Ascending aorta (tissue), 2 donors: ENCODE data around the gene POLD4. TPM values are rescaled to one million over a fixed set of nuclear protein-coding genes. Genes with fewer than 3 reads are reported as not detected.

ENCODE experiments used
- DNase-seq, 2 donors: peaks; one replicate each; pipeline ENCODE4 v3.0.0-alpha.2; 2019; ENCODE audit warnings: low spot score in 2 of 2
- H3K27ac ChIP-seq, 2 donors: fragments of 200-600 bp; sonication (generic); one replicate each; pipeline ENCODE4 v1.5.1; 2016 to 2017; ENCODE audit warnings: mild to moderate bottlenecking in 1 of 2
- H3K27me3 ChIP-seq: fragments of 200-600 bp; sonication (generic); one replicate; pipeline ENCODE4 v1.5.1; 2017
- H3K36me3 ChIP-seq, 2 donors: fragments of 200-600 bp; sonication (generic); one replicate each; pipeline ENCODE4 v1.5.1; 2016
- H3K4me1 ChIP-seq, 2 donors: fragments of 200-600 bp; sonication (generic); one replicate each; pipeline ENCODE4 v1.5.1; 2016 to 2017; ENCODE audit warnings: mild to moderate bottlenecking in 1 of 2
- H3K4me3 ChIP-seq, 2 donors: fragments of 200-600 bp; sonication (generic); one replicate each; pipeline ENCODE4 v1.5.1; 2016 to 2017; ENCODE audit warnings: mild to moderate bottlenecking in 1 of 2
- H3K9me3 ChIP-seq, 2 donors: fragments of 200-600 bp; sonication (generic); one replicate each; pipeline ENCODE4 v1.5.1; 2016
- intact Hi-C: fragments of 100-400 bp; cut with DNase I; formaldehyde crosslinking; loops from one replicate; pipeline ENCODE4 v1.15.1; 2023
- total RNA-seq: library from RNA; depleted of rRNA; stranded (reverse); fragments of >200 nt; gene quantifications from one replicate; pipeline ENCODE4 v1.1.0, GENCODE V29; 2016
- TF ChIP-seq, protein P1 (sequence below), 3 experiments: fragments of 200-600 bp in 2 of 3; fragments of 450-650 bp in 1 of 3; sonication (generic) in 2 of 3; IDR thresholded peaks; one replicate each; pipeline ENCODE4 v1.5.1; 2016 to 2019; ENCODE audit warnings: antibody characterized with exemption in 3 of 3, mild to moderate bottlenecking in 1 of 3, moderate library complexity in 1 of 3

Gene POLD4
- total RNA-seq, 1 donor from 2014 or later, result 107 TPM

GRCh38 chr11:67309166-67309565 lies 44.2 kb downstream of the POLD4 start:
- no peaks in the 10 kb centered on the region for H3K9me3 ChIP-seq
- H3K36me3 ChIP-seq, result peaks cover 27 to 50% of the 10 kb centered on the region in 2 donors

GRCh38 chr11:67308031-67308866 lies 45.1 kb downstream of the POLD4 start:
- Histone ChIP-seq H3K4me3 (no peak overlapping the region), H3K9me3 (no peaks in the 10 kb centered on the region), H3K27ac (no peak overlapping the region), H3K36me3 (peaks cover 27 to 50% of the 10 kb centered on the region in 2 donors), H3K27me3 (no peaks in the 10 kb centered on the region), H3K4me1 (peaks cover 4 to 7% of the 10 kb centered on the region in 2 donors)
- intact Hi-C loops, result no loop called here
- DNase-seq, result peak in 1 of 2 donors; percentile 46
- TF ChIP-seq, protein P1, sequence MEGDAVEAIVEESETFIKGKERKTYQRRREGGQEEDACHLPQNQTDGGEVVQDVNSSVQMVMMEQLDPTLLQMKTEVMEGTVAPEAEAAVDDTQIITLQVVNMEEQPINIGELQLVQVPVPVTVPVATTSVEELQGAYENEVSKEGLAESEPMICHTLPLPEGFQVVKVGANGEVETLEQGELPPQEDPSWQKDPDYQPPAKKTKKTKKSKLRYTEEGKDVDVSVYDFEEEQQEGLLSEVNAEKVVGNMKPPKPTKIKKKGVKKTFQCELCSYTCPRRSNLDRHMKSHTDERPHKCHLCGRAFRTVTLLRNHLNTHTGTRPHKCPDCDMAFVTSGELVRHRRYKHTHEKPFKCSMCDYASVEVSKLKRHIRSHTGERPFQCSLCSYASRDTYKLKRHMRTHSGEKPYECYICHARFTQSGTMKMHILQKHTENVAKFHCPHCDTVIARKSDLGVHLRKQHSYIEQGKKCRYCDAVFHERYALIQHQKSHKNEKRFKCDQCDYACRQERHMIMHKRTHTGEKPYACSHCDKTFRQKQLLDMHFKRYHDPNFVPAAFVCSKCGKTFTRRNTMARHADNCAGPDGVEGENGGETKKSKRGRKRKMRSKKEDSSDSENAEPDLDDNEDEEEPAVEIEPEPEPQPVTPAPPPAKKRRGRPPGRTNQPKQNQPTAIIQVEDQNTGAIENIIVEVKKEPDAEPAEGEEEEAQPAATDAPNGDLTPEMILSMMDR (IDR thresholded peaks at IDR 0.05), result no peak

More at GRCh38 chr11:67309166-67309565, 44.2 kb downstream of the POLD4 start:
- TF ChIP-seq, protein P1 (IDR thresholded peaks at IDR 0.05), result no peak
- Histone ChIP-seq H3K27me3 (no peaks in the 10 kb centered on the region), H3K27ac (no peak overlapping the region), H3K4me1 (peaks cover 2 to 6% of the 10 kb centered on the region in 2 donors), H3K4me3 (no peak overlapping the region)
- DNase-seq, result no peak
- intact Hi-C loops, result no loop called here

DNA sequence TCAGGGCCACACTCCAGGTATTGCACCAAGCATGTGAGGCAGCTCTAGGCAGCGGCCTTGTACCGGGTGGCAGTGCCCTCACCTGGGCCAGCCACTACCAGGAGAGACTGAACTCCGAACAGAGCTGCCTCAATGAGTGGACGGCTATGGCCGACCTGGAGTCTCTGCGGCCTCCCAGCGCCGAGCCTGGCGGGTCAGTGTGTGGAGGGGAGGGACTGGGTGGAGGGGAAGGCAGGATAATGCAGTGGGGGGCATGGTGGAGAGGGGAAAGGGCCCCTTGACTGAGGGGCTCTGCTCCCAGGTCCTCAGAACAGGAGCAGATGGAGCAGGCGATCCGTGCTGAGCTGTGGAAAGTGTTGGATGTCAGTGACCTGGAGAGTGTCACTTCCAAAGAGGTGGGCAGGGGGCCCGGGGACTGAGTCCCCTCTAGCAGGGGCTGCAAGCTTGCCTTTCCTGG lies 45.8 kb downstream of the POLD4 start:
- peaks cover 27 to 50% of the 10 kb centered on the region in 2 donors for H3K36me3 ChIP-seq
- TF ChIP-seq, protein P1 (IDR thresholded peaks at IDR 0.05), result no peak
- H3K27ac ChIP-seq, result no peak overlapping the region
- intact Hi-C loops, result no loop called here
- no peaks in the 10 kb centered on the region for H3K9me3 ChIP-seq
- H3K4me1 ChIP-seq, result peaks cover 7 to 11% of the 10 kb centered on the region in 2 donors
- peak in 1 of 2 donors; percentile 50 for DNase-seq
- no peak overlapping the region for H3K4me3 ChIP-seq
- no peaks in the 10 kb centered on the region for H3K27me3 ChIP-seq

- intact Hi-C loops, result no loop called here
- peaks cover 27 to 50% of the 10 kb centered on the region in 2 donors for H3K36me3 ChIP-seq
- no peak overlapping the region for H3K4me3 ChIP-seq
- no peaks in the 10 kb centered on the region for H3K9me3 ChIP-seq
- peak in 1 of 2 donors; percentile 48 for DNase-seq
- H3K27me3 ChIP-seq, result no peaks in the 10 kb centered on the region
- TF ChIP-seq, protein P1 (IDR thresholded peaks at IDR 0.05), result no peak
- H3K27ac ChIP-seq, result no peak overlapping the region
- peaks cover 9 to 17% of the 10 kb centered on the region in 2 donors for H3K4me1 ChIP-seq
These were observed 46.4 kb downstream of the POLD4 start for GRCh38 chr11:67306769-67307544.

- peak overlapping the region; percentile 68 to 72 for H3K27ac ChIP-seq
- DNase-seq, result peak in 1 of 2 donors; percentile 59
- intact Hi-C loops, result no loop called here
These were observed 48.7 kb downstream of the POLD4 start for GRCh38 chr11:67304511-67305113.

More at GRCh38 chr11:67304511-67305113, 48.7 kb downstream of the POLD4 start:
- TF ChIP-seq, protein P1 (IDR thresholded peaks at IDR 0.05), result no peak
- peaks cover 9 to 18% of the 10 kb centered on the region in 2 donors for H3K4me1 ChIP-seq
- peak overlapping the region; percentile 76 to 97 for H3K4me3 ChIP-seq
- H3K36me3 ChIP-seq, result peaks cover 40 to 51% of the 10 kb centered on the region in 2 donors
- H3K9me3 ChIP-seq, result no peaks in the 10 kb centered on the region
- H3K27me3 ChIP-seq, result no peaks in the 10 kb centered on the region
